Lung (tissue), 12 donors: ENCODE measurements around the gene ADAMTS2. TPM values are rescaled to one million over a fixed set of nuclear protein-coding genes. Genes with fewer than 3 reads are reported as not detected.
"Not testable (repeated sequence)": the region's sequence is repeated elsewhere in the genome, so short reads cannot be mapped to it uniquely, and the experiment has no call there.

Experiments
- ATAC-seq: fragments of 200-7000 bp; cut with Tn5 transposase; one replicate; pipeline ENCODE4 v1.9.1; 2020; ENCODE audit warnings: moderate number of reproducible peaks; ENCODE audit not compliant: insufficient read depth, low FRiP score
- DNase-seq, 3 donors: peaks; one replicate each; pipeline ENCODE4 v3.0.0-alpha.2; 2013 to 2017
- H3K27ac ChIP-seq, 2 donors: one replicate each; pipeline ENCODE4 v1.5.1; 2013; ENCODE audit warnings: mild to moderate bottlenecking in 2 of 2, moderate library complexity in 2 of 2, control low read depth in 1 of 2, inconsistent platforms in 1 of 2, low read depth in 1 of 2, low read length in 1 of 2
- H3K27me3 ChIP-seq, 3 donors: one replicate each; pipeline ENCODE4 v1.5.1; 2013; ENCODE audit warnings: low read length in 2 of 3; ENCODE audit not compliant: control insufficient read depth in 3 of 3, insufficient read depth in 3 of 3
- H3K36me3 ChIP-seq, 4 donors: one replicate each; pipeline ENCODE4 v1.5.1; 2013; ENCODE audit warnings: low read length in 4 of 4, mild to moderate bottlenecking in 1 of 4, moderate library complexity in 1 of 4; ENCODE audit not compliant: control insufficient read depth in 4 of 4, insufficient read depth in 4 of 4
- H3K4me1 ChIP-seq, 5 donors: one replicate each; pipeline ENCODE4 v1.5.1; 2013; ENCODE audit warnings: low read length in 5 of 5, mild to moderate bottlenecking in 2 of 5, moderate library complexity in 1 of 5; ENCODE audit not compliant: control insufficient read depth in 5 of 5, insufficient read depth in 5 of 5
- H3K4me3 ChIP-seq: one replicate; pipeline ENCODE4 v1.5.1; 2013; ENCODE audit warnings: mild to moderate bottlenecking, control low read depth, moderate library complexity
- H3K9ac ChIP-seq, 2 donors: one replicate each; pipeline ENCODE4 v1.5.1; 2013; ENCODE audit warnings: low read length in 2 of 2, control low read depth in 1 of 2; ENCODE audit not compliant: insufficient read depth in 1 of 2
- H3K9me3 ChIP-seq, 4 donors: one replicate each; pipeline ENCODE4 v1.5.1; 2013; ENCODE audit warnings: low read length in 3 of 4, mild to moderate bottlenecking in 1 of 4, moderate library complexity in 1 of 4; ENCODE audit not compliant: control insufficient read depth in 4 of 4, insufficient read depth in 3 of 4
- CTCF ChIP-seq: IDR thresholded peaks from 2 replicates; pipeline ENCODE4 v1.5.1; 2012; ENCODE audit warnings: mild to moderate bottlenecking; ENCODE audit errors: control extremely low read depth, extremely low read depth
- WGBS, 2 donors: extraction: QIAGEN DNeasy Blood & Tissue Kit; methylation state at CpG; one replicate each; pipeline ENCODE4 v1.1.7; 2013; 5-methylcytosine and 5-hydroxymethylcytosine counted together
- polyA plus RNA-seq, 2 donors: library from polyadenylated mRNA; stranded (reverse); fragments of 200-250 nt; gene quantifications; one replicate each; pipeline ENCODE4 v1.2.1, GENCODE V29; 2013
- total RNA-seq, 2 donors: library from RNA; depleted of rRNA in 1 of 2; stranded (reverse); fragments of >200 nt in 1 of 2; gene quantifications; one replicate each; pipeline ENCODE4 v1.2.1, GENCODE V29; 2014 to 2021
- donor health status: control.
- donor health status: control.
- donor health status: Bipolar disorder and iron deficiency.
- donor health status: healthy.
- donor health status: DM: yes; HTN: yes; CAD: no.

ADAMTS2 gene
- total and polyA plus RNA-seq, 4 donors: 9.3 to 45.5 (median 28.7) TPM

- Histone ChIP-seq H3K36me3 (no peaks in the 10 kb centered on the region), H3K27ac (no peak overlapping the region), H3K27me3 (no peaks in the 10 kb centered on the region), H3K4me3 (no peak overlapping the region), H3K9ac (no peak overlapping the region), H3K4me1 (no peaks in the 10 kb centered on the region), H3K9me3 (no peaks in the 10 kb centered on the region)
- DNase-seq (no peak), ATAC-seq (no peak)
- TF ChIP-seq CTCF: no peak
- 73 to 89% methylated on average over 2 to 3 of the region's 3 CpGs for WGBS, 2 donors
These were observed 127.9 kb downstream of the ADAMTS2 start for GRCh38 chr5:179217356-179217755.

- H3K36me3 ChIP-seq, H3K4me3 ChIP-seq, DNase-seq, H3K9ac ChIP-seq, H3K27ac ChIP-seq, H3K4me1 ChIP-seq, ATAC-seq, H3K27me3 ChIP-seq, H3K9me3 ChIP-seq: not testable (repeated sequence)
- WGBS, 2 donors: 87 to 89% methylated on average over 14 to 18 of the region's 18 CpGs
These were observed 128.9 kb downstream of the ADAMTS2 start for GRCh38 chr5:179216381-179216780.

GRCh38 chr5:179215576-179215975 is 129.7 kb downstream of the ADAMTS2 start:
- no peak overlapping the region for H3K9ac ChIP-seq
- 80 to 89% methylated on average over 2 of the region's 2 CpGs for WGBS, 2 donors
- no peak for TF ChIP-seq CTCF
- no peaks in the 10 kb centered on the region for H3K9me3 ChIP-seq
- no peak overlapping the region for H3K27ac ChIP-seq
- no peak overlapping the region for H3K4me3 ChIP-seq
- no peak for DNase-seq
- H3K36me3 ChIP-seq: no peaks in the 10 kb centered on the region
- no peak for ATAC-seq
- H3K4me1 ChIP-seq: no peaks in the 10 kb centered on the region
- no peaks in the 10 kb centered on the region for H3K27me3 ChIP-seq

GRCh38 chr5:179214678-179215077 is 130.6 kb downstream of the ADAMTS2 start:
- TF ChIP-seq CTCF: no peak
- 93 to 99% methylated on average over 7 of the region's 7 CpGs for WGBS, 2 donors
- ATAC-seq (no peak), DNase-seq (no peak)
- Histone ChIP-seq H3K4me1 (no peaks in the 10 kb centered on the region), H3K9me3 (no peaks in the 10 kb centered on the region), H3K27me3 (no peaks in the 10 kb centered on the region), H3K27ac (no peak overlapping the region), H3K36me3 (no peaks in the 10 kb centered on the region), H3K4me3 (no peak overlapping the region), H3K9ac (no peak overlapping the region)
